GM23338 (cell line): Measurements from ENCODE around the gene LINGO1. TPM values are rescaled to one million over a fixed set of nuclear protein-coding genes. Genes with fewer than 3 reads are reported as not detected.

Experiments
- ATAC-seq: fragments of 200-7000 bp; cut with Tn5 transposase; 3 replicates; pipeline ENCODE4 v1.9.1; 2020
- DNase-seq: peaks from one replicate; pipeline ENCODE4 v3.0.0-alpha.2; 2015; ENCODE audit warnings: low spot score
- H2AFZ ChIP-seq: fragments of 200-600 bp; sonication (generic); 2 replicates; pipeline ENCODE4 v1.8.0; 2016; ENCODE audit warnings: antibody characterized with exemption, mild to moderate bottlenecking, moderate library complexity
- H3F3A ChIP-seq: fragments of 200-600 bp; sonication (generic); replicated peaks from 2 replicates; pipeline ENCODE4 v1.8.0; 2017; ENCODE audit warnings: antibody characterized with exemption, mixed run types, low read depth
- H3K27ac ChIP-seq: fragments of 200-600 bp; sonication (generic); 2 replicates; pipeline ENCODE4 v1.6.1; 2016; ENCODE audit warnings: low read depth
- H3K27me3 ChIP-seq: fragments of 200-600 bp; sonication (generic); 2 replicates; pipeline ENCODE4 v1.8.0; 2016; ENCODE audit warnings: mild to moderate bottlenecking, mixed run types, moderate library complexity; ENCODE audit not compliant: insufficient read depth
- H3K36me3 ChIP-seq: fragments of 200-600 bp; sonication (generic); 2 replicates; pipeline ENCODE4 v1.8.0; 2016; ENCODE audit warnings: mild to moderate bottlenecking; ENCODE audit not compliant: insufficient read depth
- H3K4me1 ChIP-seq: fragments of 200-600 bp; sonication (generic); 2 replicates; pipeline ENCODE4 v1.8.0; 2016; ENCODE audit warnings: mild to moderate bottlenecking, moderate library complexity; ENCODE audit not compliant: insufficient read depth
- H3K4me2 ChIP-seq: fragments of 200-600 bp; sonication (generic); 2 replicates; pipeline ENCODE4 v1.7.1; 2017; ENCODE audit warnings: mixed run types
- H3K4me3 ChIP-seq: fragments of 200-600 bp; sonication (generic); 2 replicates; pipeline ENCODE4 v1.6.1; 2016; ENCODE audit warnings: mixed run types
- H3K79me2 ChIP-seq: fragments of 200-600 bp; sonication (generic); replicated peaks from 2 replicates; pipeline ENCODE4 v1.8.0; 2017; ENCODE audit warnings: mild to moderate bottlenecking; ENCODE audit not compliant: insufficient read depth
- H3K9me2 ChIP-seq: fragments of 200-600 bp; sonication (generic); 2 replicates; pipeline ENCODE4 v1.8.0; 2017; ENCODE audit not compliant: insufficient read depth
- H4K20me1 ChIP-seq: fragments of 200-600 bp; sonication (generic); replicated peaks from 2 replicates; pipeline ENCODE4 v1.8.0; 2017; ENCODE audit warnings: mild to moderate bottlenecking; ENCODE audit not compliant: insufficient read depth
- H3K27ac Mint-ChIP-seq: 2 replicates; pipeline ENCODE4 v1.8.0; 2020; ENCODE audit warnings: inconsistent platforms, mild to moderate bottlenecking, moderate library complexity, mixed read lengths
- H3K27me3 Mint-ChIP-seq: 3 replicates; pipeline ENCODE4 v1.8.0; 2022; ENCODE audit warnings: low read depth, mild to moderate bottlenecking, moderate library complexity, mixed read lengths, inconsistent platforms; ENCODE audit not compliant: insufficient read depth, poor library complexity
- H3K36me3 Mint-ChIP-seq: 3 replicates; pipeline ENCODE4 v1.8.0; 2021; ENCODE audit warnings: low read depth, mild to moderate bottlenecking, inconsistent platforms, moderate library complexity, mixed read lengths
- H3K4me1 Mint-ChIP-seq: 3 replicates; pipeline ENCODE4 v1.8.0; 2020; ENCODE audit warnings: mild to moderate bottlenecking, inconsistent platforms, mixed read lengths
- H3K4me3 Mint-ChIP-seq: 3 replicates; pipeline ENCODE4 v1.8.0; 2021; ENCODE audit warnings: moderate library complexity, mild to moderate bottlenecking, inconsistent platforms, mixed read lengths
- H3K9me3 Mint-ChIP-seq: 3 replicates; pipeline ENCODE4 v1.8.0; 2020; ENCODE audit warnings: moderate library complexity, mild to moderate bottlenecking, inconsistent platforms, mixed read lengths
- CTCF ChIP-seq, 2 experiments: fragments of 200-600 bp in 1 of 2; sonication (generic) in 1 of 2; conservative IDR thresholded peaks; 2 replicates each; pipeline versions ENCODE4 v1.5.1 to v1.6.1; 2016 to 2017; ENCODE audit warnings: antibody characterized with exemption in 2 of 2, low read depth in 2 of 2, mild to moderate bottlenecking in 2 of 2, moderate library complexity in 1 of 2
- EZH2 ChIP-seq: fragments of 200-600 bp; sonication (generic); IDR thresholded peaks from one replicate; pipeline ENCODE4 v1.8.0; 2017; ENCODE audit warnings: antibody characterized with exemption, mild to moderate bottlenecking, low read depth; ENCODE audit not compliant: unreplicated experiment
- EZH2phosphoT487 ChIP-seq: fragments of 200-600 bp; sonication (generic); IDR thresholded peaks from one replicate; pipeline ENCODE4 v1.8.1; 2018; ENCODE audit warnings: antibody characterized with exemption; ENCODE audit not compliant: unreplicated experiment
- JUNB ChIP-seq: IDR thresholded peaks from one replicate; pipeline ENCODE4 v1.6.1; 2016; ENCODE audit warnings: antibody characterized with exemption; ENCODE audit not compliant: unreplicated experiment
- NANOG ChIP-seq: IDR thresholded peaks from 2 replicates; pipeline ENCODE4 v1.6.1; 2016; ENCODE audit warnings: antibody characterized with exemption, borderline replicate concordance
- REST ChIP-seq: IDR thresholded peaks from one replicate; pipeline ENCODE4 v1.6.1; 2018; ENCODE audit warnings: antibody characterized with exemption; ENCODE audit not compliant: unreplicated experiment
- ZNF331 ChIP-seq: fragments of 250-450 bp; sonication (Bioruptor Pico); IDR thresholded peaks from 2 replicates; pipeline ENCODE4 v1.5.0; 2020; ENCODE audit warnings: low read depth, mild to moderate bottlenecking, moderate library complexity
- ZNF462 ChIP-seq: fragments of 250-450 bp; sonication (Bioruptor Pico); IDR thresholded peaks from 2 replicates; pipeline ENCODE4 v1.5.0; 2020; ENCODE audit warnings: mild to moderate bottlenecking, moderate library complexity
- polyA plus RNA-seq: library from polyadenylated mRNA; unstranded; fragments of >200 nt; fragmentation: Nextera tagmentation; extraction: Ambion mirVana; gene quantifications from 2 replicates; pipeline ENCODE4 v1.2.1, GENCODE V29; 2016
- total RNA-seq: library from RNA; depleted of rRNA; stranded (reverse); fragments of >200 nt; shearing (Covaris generic); gene quantifications from 2 replicates; pipeline ENCODE4 v1.2.3, GENCODE V29; 2014

Gene LINGO1
- total and polyA plus RNA-seq, 2 experiments from 2014 or later: 16.9 to 63.1 TPM

- Histone ChIP-seq H3K36me3 (no peaks in the 10 kb centered on the region), H3K27me3 (no peaks in the 10 kb centered on the region), H3F3A (no peaks in the 10 kb centered on the region), H3K79me2 (no peaks in the 10 kb centered on the region), H3K4me2 (no peak overlapping the region), H3K4me1 (no peaks in the 10 kb centered on the region), H3K9me2 (no peaks in the 10 kb centered on the region), H3K27ac (no peak overlapping the region), H2AFZ (no peak overlapping the region), H3K4me3 (no peak overlapping the region), H4K20me1 (no peaks in the 10 kb centered on the region)
- TF ChIP-seq EZH2: no peak
- TF ChIP-seq REST: no peak
- H3K9me3 Mint-ChIP-seq: no peaks in the 10 kb centered on the region
- no peak for DNase-seq
- no peaks in the 10 kb centered on the region for H3K36me3 Mint-ChIP-seq
- ATAC-seq: no peak
- H3K4me1 Mint-ChIP-seq: peaks cover 19% of the 10 kb centered on the region
- peaks cover 16% of the 10 kb centered on the region for H3K27me3 Mint-ChIP-seq
- no peak overlapping the region for H3K27ac Mint-ChIP-seq
- H3K4me3 Mint-ChIP-seq: no peak overlapping the region
These were observed 37.5 kb downstream of the LINGO1 start for GRCh38 chr15:77595231-77595630.

- no peaks in the 10 kb centered on the region for H3F3A ChIP-seq
- H3K4me1 Mint-ChIP-seq: peaks cover 20% of the 10 kb centered on the region
- H2AFZ ChIP-seq: no peak overlapping the region
- H3K36me3 Mint-ChIP-seq: no peaks in the 10 kb centered on the region
- no peak overlapping the region for H3K4me3 Mint-ChIP-seq
- no peaks in the 10 kb centered on the region for H3K9me2 ChIP-seq
- TF ChIP-seq NANOG: no peak
- TF ChIP-seq JUNB: no peak
- no peak for TF ChIP-seq ZNF462
- TF ChIP-seq CTCF (conservative IDR thresholded peaks at IDR 0.05; ENCODE audit: low read depth in 2 of 2): no peak
- TF ChIP-seq ZNF331 (CRISPR knock-in tag): no peak
- TF ChIP-seq EZH2phosphoT487: no peak
- no peaks in the 10 kb centered on the region for H4K20me1 ChIP-seq
- no peak overlapping the region for H3K4me3 ChIP-seq
- peaks cover 18% of the 10 kb centered on the region for H3K27me3 Mint-ChIP-seq
- no peak for DNase-seq
- H3K27ac ChIP-seq: no peak overlapping the region
- peak overlapping the region; percentile 17; the same call in 1 of the 2 replicates for H3K27ac Mint-ChIP-seq
- no peaks in the 10 kb centered on the region for H3K9me3 Mint-ChIP-seq
- H3K36me3 ChIP-seq: no peaks in the 10 kb centered on the region
- ATAC-seq: no peak
- H3K4me1 ChIP-seq: no peaks in the 10 kb centered on the region
- no peak overlapping the region for H3K4me2 ChIP-seq
- H3K27me3 ChIP-seq: no peaks in the 10 kb centered on the region
- no peaks in the 10 kb centered on the region for H3K79me2 ChIP-seq
These were observed 40.0 kb downstream of the LINGO1 start for GRCh38 chr15:77592758-77593157.
